IPS DF 19.7 (cell line): ENCODE results near the gene SNAPC3.

Source experiments
- DNase-seq: peaks from one replicate; pipeline ENCODE4 v3.0.0-alpha.2; 2013; ENCODE audit warnings: low read depth, low spot score

Gene SNAPC3

GRCh38 chr9:15491950-15492349 lies 69.3 kb downstream of the SNAPC3 start:
- no peak for DNase-seq

GRCh38 chr9:15492485-15493150 lies 69.9 kb downstream of the SNAPC3 start:
- DNase-seq = no peak

GRCh38 chr9:15498246-15498995 lies 75.7 kb downstream of the SNAPC3 start:
- DNase-seq = no peak

DNA sequence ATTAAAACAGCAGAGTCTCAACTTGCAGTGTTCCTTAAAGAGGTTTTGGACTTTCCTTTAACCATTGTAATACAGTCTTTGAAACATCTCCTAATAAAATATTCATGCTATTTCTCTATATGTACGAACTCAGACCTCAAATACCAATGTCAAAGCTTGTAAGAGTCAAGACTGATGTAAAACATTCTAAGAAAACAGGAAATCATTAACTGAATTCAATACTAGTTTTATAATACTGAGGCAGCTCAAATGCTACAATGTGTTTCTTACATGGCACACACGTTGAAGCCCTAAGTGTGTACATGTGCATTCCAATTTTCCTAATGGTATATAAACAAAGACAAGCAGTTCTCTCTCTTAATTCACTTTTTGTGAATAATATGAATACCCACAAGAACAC lies 76.5 kb downstream of the SNAPC3 start:
- no peak for DNase-seq

DNA sequence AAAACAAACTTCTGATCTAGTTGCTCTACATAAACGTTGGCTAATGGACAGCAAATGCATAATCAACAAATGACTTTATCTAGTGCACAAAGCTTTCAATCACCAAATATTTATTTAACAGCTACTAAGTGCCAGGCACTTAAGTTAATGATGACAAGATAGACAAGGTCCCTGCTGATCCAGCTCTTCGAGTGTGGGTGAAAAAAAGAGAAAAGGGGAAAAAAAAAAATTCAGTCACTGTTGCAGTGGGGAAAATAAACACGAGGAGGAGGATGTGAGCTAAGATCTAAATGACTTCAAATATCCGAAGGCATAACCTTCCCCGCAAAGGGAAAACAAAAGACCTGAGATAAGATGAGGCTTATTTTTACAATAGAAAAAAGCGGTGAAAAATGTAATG lies 78.5 kb downstream of the SNAPC3 start:
- no peak for DNase-seq

GRCh38 chr9:15501803-15502202 lies 79.1 kb downstream of the SNAPC3 start:
- no peak for DNase-seq

GRCh38 chr9:15505921-15506320 lies 83.2 kb downstream of the SNAPC3 start:
- DNase-seq = no peak

GRCh38 chr9:15509931-15510788 lies 87.5 kb downstream of the SNAPC3 start:
- DNase-seq = no peak

GRCh38 chr9:15510789-15511575 lies 88.3 kb downstream of the SNAPC3 start, which contains the start of gene PSIP1:
TSS of gene PSIP1 (minus strand) at chr9:15510970. CDS start at chr9:15510188, 782 bp downstream.
- DNase-seq = peak; percentile 61
